ENCODE measurements around the gene BEAN1.

DNA sequence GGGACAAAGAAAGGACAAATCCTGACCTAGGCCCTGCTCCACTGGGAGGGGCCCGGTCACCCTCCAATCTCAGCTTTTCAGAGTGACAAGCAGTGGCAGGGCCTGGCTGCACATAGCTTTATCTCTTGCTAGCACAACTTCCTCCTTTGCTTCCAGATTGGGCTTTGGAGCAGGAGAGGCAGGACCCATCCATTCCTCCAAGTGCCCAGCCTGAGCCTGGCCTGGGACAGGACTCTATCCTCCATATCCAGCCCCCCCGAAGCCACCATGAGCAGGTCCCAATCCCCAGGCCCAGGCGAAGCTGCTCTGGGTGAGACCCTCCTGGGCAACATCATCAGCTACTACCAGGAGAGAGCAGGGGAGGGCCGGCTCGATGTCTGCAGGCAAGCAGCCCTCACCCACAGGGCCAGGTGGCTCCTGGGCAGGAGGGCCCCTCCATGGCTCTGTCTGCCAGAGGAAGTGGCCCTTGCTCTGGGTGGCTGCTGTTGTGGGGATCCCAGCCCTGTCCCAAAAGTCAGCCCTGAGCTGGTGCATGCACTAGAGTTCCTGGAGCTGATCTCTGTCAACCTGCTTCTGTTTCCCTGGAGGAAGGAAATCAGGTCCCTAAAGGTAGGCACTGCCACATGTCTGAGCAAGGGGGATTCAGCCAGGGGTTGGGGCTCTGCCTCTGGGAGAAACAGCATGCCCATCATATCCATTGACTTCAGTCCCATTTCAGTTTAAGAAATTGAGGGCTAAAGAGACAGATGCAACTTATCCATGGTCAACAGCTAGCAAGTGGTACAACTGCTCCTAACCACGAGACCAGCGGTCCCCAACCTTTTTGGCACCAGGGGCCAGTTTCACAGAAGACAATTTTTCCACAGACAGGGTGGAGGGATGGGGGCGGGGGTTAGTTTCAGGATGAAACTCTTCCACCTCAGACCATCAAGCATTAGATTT is 64.0 kb downstream of the BEAN1 start:
- TF ChIP-seq, protein P1, sequence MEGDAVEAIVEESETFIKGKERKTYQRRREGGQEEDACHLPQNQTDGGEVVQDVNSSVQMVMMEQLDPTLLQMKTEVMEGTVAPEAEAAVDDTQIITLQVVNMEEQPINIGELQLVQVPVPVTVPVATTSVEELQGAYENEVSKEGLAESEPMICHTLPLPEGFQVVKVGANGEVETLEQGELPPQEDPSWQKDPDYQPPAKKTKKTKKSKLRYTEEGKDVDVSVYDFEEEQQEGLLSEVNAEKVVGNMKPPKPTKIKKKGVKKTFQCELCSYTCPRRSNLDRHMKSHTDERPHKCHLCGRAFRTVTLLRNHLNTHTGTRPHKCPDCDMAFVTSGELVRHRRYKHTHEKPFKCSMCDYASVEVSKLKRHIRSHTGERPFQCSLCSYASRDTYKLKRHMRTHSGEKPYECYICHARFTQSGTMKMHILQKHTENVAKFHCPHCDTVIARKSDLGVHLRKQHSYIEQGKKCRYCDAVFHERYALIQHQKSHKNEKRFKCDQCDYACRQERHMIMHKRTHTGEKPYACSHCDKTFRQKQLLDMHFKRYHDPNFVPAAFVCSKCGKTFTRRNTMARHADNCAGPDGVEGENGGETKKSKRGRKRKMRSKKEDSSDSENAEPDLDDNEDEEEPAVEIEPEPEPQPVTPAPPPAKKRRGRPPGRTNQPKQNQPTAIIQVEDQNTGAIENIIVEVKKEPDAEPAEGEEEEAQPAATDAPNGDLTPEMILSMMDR (IDR thresholded peaks at IDR 0.05), result no peak
- TF ChIP-seq POLR2A (IDR thresholded peaks at IDR 0.05; ENCODE audit: low read depth), result no peak
- TF ChIP-seq POLR2AphosphoS5 (IDR thresholded peaks at IDR 0.05), result no peak
